Measurements from ENCODE around the gene GREM2. TPM values are rescaled to one million over a fixed set of nuclear protein-coding genes. Genes with fewer than 3 reads are reported as not detected.

Gene GREM2
- total and polyA plus RNA-seq, 2 of the 4 experiments (the other 2 are of a cell fraction), result 3.0 to 14.2 TPM

- H3K27ac ChIP-seq (ENCODE audit: insufficient read depth, low read length), result no peak overlapping the region
- H3K23ac ChIP-seq (ENCODE audit: low read depth, low read length), result no peak overlapping the region
- ChIA-PET CTCF (no interaction called here), POLR2A (ENCODE audit: unreplicated experiment) (no interaction called here)
- H3K4me1 ChIP-seq (ENCODE audit: control insufficient read depth, insufficient read depth, low read length), result peaks cover 2% of the 10 kb centered on the region
- H3K4me2 ChIP-seq (ENCODE audit: low read depth, low read length), result no peak overlapping the region
- dilution Hi-C loops (cut with HindIII; ENCODE audit: low sequenced_read_pairs, unreplicated experiment), result no loop called here
- intact Hi-C loops (cut with micrococcal nuclease), result no loop called here
- no peak overlapping the region for H4K8ac ChIP-seq (ENCODE audit: low read depth in 2 of 2, low read length in 2 of 2)
- H3K79me1 ChIP-seq (ENCODE audit: low read depth in 1 of 2, low read length in 2 of 2), result peaks cover 6 to 11% of the 10 kb centered on the region in 2 experiments; a peak in 2 of 4 replicates
- no peaks in the 10 kb centered on the region; the same call in 1 of the 2 replicates for H3K36me3 ChIP-seq (ENCODE audit: control insufficient read depth, insufficient read depth, low read length)
- no peak overlapping the region for H2BK20ac ChIP-seq (ENCODE audit: low read depth, low read length)
- no peak overlapping the region for H4K91ac ChIP-seq (ENCODE audit: insufficient read depth, low read depth, low read length)
- peaks cover 10% of the 10 kb centered on the region; the same call in 1 of the 2 replicates for H3K9me1 ChIP-seq (ENCODE audit: insufficient read depth, low read length)
- H3K9me3 ChIP-seq (ENCODE audit: control insufficient read depth, insufficient read depth, low read length), result no peaks in the 10 kb centered on the region
- H2AFZ ChIP-seq (replicated peaks; ENCODE audit: low read length, poor library complexity), result no peak overlapping the region
- H4K20me1 ChIP-seq (ENCODE audit: insufficient read depth, low read length), result no peaks in the 10 kb centered on the region
- H3K4ac ChIP-seq (ENCODE audit: low read depth, low read length), result no peak overlapping the region
- H2AK9ac ChIP-seq (replicated peaks; ENCODE audit: low read depth, low read length, poor library complexity), result no peak overlapping the region
- no peak overlapping the region for H3K56ac ChIP-seq (ENCODE audit: extremely low read depth, insufficient read depth, low read length)
- no peak overlapping the region for H2BK5ac ChIP-seq (ENCODE audit: low read depth, low read length, poor library complexity, severe bottlenecking)
- BruUV-seq (replicated peaks), result no TSS peak
- no peak overlapping the region for H2AK5ac ChIP-seq (ENCODE audit: low read depth, low read length)
- in situ Hi-C loops (cut with MboI; ENCODE audit: low sequenced_read_pairs), result no loop called here
- H3K4me3 ChIP-seq (ENCODE audit: insufficient read depth, low read depth, low read length), result no peak overlapping the region
- H3K9ac ChIP-seq (ENCODE audit: low read depth, low read length), result no peak overlapping the region
- no peaks in the 10 kb centered on the region for H3K27me3 ChIP-seq (ENCODE audit: control insufficient read depth, insufficient read depth, low read length)
- WGBS, 2 experiments (ENCODE audit: extremely low coverage in 2 of 2, insufficient read length in 1 of 2), result no CpG with 5 or more reads among the region's 2 CpGs
- H2BK15ac ChIP-seq (ENCODE audit: low read depth, low read length), result no peak overlapping the region
- ATAC-seq (ENCODE audit: low read depth) (no peak), DNase-seq (no peak)
- H4K5ac ChIP-seq (ENCODE audit: low read depth, low read length), result no peak overlapping the region
- no peak overlapping the region for H2BK120ac ChIP-seq (ENCODE audit: low read depth, low read length)
- H3K14ac ChIP-seq (replicated peaks; ENCODE audit: low read depth, low read length), result no peak overlapping the region
- no peak overlapping the region for H3K18ac ChIP-seq (ENCODE audit: low read depth, low read length)
- no peak for TF ChIP-seq SMC3 (IDR thresholded peaks at IDR 0.05; ENCODE audit: low read depth, low read length)
- TF ChIP-seq BHLHE40 (IDR thresholded peaks at IDR 0.05; ENCODE audit: low read depth, low read length), result no peak
- no peak for TF ChIP-seq MAZ (IDR thresholded peaks at IDR 0.05; ENCODE audit: borderline replicate concordance, low read depth, low read length)
- no peak for TF ChIP-seq CTCF (conservative IDR thresholded peaks at IDR 0.05; ENCODE audit: low read depth, low read length)
- no peak for TF ChIP-seq POLR2A (IDR thresholded peaks at IDR 0.05; ENCODE audit: low read depth, low read length)
- no peak for TF ChIP-seq FOS (IDR thresholded peaks at IDR 0.05; ENCODE audit: low read depth, low read length)
- no peak for TF ChIP-seq RFX5 (IDR thresholded peaks at IDR 0.05; ENCODE audit: low read depth, low read length)
- no peak for TF ChIP-seq CEBPB (IDR thresholded peaks at IDR 0.05; ENCODE audit: low read depth, low read length)
- TF ChIP-seq, protein P1, sequence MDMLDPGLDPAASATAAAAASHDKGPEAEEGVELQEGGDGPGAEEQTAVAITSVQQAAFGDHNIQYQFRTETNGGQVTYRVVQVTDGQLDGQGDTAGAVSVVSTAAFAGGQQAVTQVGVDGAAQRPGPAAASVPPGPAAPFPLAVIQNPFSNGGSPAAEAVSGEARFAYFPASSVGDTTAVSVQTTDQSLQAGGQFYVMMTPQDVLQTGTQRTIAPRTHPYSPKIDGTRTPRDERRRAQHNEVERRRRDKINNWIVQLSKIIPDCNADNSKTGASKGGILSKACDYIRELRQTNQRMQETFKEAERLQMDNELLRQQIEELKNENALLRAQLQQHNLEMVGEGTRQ (IDR thresholded peaks at IDR 0.05; ENCODE audit: low read depth, low read length), result no peak
- no peak for TF ChIP-seq MXI1 (IDR thresholded peaks at IDR 0.05; ENCODE audit: borderline replicate concordance, low read depth, low read length)
- TF ChIP-seq MAFK (IDR thresholded peaks at IDR 0.05; ENCODE audit: low read depth, low read length), result no peak
- no peak for TF ChIP-seq RAD21 (IDR thresholded peaks at IDR 0.05; ENCODE audit: low read length)
- TF ChIP-seq, protein P2, sequence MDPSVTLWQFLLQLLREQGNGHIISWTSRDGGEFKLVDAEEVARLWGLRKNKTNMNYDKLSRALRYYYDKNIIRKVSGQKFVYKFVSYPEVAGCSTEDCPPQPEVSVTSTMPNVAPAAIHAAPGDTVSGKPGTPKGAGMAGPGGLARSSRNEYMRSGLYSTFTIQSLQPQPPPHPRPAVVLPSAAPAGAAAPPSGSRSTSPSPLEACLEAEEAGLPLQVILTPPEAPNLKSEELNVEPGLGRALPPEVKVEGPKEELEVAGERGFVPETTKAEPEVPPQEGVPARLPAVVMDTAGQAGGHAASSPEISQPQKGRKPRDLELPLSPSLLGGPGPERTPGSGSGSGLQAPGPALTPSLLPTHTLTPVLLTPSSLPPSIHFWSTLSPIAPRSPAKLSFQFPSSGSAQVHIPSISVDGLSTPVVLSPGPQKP (IDR thresholded peaks at IDR 0.05; ENCODE audit: borderline replicate concordance, low read depth, low read length), result no peak
- no peak for TF ChIP-seq CHD1 (IDR thresholded peaks at IDR 0.05; ENCODE audit: low read depth, low read length)
- no peak for TF ChIP-seq NFE2L2 (IDR thresholded peaks at IDR 0.05; ENCODE audit: low read depth, low read length)
- TF ChIP-seq RCOR1 (IDR thresholded peaks at IDR 0.05; ENCODE audit: insufficient replicate concordance, low read length), result no peak
These were observed 44.9 kb downstream of the GREM2 start for GRCh38 chr1:240567066-240567465.

Data from IMR-90 (cell line).